OCI-M2 (cell line): ENCODE results near the gene KPNA6.

Experiments
- DNase-seq: peaks from one replicate; lab custom pipeline; 2025; ENCODE audit not compliant: unreplicated experiment; lab: John Stamatoyannopoulos, UW

KPNA6 gene

DNA sequence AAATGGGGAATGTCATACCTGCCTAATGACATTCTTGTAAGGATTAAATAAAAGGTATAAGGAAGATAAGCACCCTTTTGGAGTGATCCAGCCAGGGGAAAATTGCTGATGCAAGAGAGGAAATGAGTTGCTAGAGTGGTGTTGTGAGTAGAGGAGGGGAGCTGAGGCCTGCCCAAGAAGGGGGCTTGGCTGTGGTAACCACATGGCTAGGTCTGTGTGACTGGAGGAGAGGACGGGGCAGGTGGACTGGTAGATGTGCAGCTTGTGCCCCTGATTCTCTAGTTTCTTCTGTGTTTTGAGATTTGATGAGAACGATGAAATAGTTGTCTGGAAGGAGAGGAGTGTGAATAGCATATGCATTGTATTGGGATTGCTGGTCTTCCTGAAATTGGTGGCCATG, 78.2 kb downstream of the KPNA6 start:
- no peak for DNase-seq

DNA sequence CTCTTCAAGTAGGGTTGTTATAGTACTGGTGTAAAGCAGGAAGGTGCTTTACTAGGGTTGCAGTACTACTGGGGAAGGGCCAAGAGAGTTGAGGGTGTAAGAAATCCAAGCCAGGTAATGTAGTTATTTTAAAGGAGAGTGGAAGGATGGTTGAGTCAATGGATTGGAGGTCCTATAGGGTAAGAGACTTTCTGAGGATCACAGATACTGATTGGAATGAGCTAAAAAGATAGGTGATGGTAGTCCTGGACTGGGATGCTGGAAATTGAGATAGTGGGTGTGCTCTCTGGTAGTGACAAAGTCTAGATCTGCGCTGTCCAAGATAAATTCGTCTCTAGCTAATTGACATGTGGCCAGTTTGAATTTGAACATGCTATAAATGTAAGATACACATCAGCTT, 78.6 kb downstream of the KPNA6 start:
- no peak for DNase-seq

DNA sequence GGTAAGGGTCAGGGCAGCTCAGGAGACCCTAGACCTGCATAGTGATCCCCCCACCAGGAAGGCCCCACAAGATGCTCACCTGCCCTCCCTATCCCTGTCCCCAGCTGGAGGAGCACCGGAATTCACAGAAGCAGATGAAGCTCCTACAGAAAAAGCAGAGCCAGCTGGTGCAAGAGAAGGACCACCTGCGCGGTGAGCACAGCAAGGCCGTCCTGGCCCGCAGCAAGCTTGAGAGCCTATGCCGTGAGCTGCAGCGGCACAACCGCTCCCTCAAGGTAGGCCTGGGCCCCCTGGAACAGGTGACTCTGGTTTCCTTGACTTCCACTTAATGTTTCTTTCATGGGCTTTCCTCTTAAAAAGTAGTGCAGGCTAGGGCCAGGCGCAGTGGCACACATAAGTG, 80.0 kb downstream of the KPNA6 start:
- DNase-seq = no peak

DNA sequence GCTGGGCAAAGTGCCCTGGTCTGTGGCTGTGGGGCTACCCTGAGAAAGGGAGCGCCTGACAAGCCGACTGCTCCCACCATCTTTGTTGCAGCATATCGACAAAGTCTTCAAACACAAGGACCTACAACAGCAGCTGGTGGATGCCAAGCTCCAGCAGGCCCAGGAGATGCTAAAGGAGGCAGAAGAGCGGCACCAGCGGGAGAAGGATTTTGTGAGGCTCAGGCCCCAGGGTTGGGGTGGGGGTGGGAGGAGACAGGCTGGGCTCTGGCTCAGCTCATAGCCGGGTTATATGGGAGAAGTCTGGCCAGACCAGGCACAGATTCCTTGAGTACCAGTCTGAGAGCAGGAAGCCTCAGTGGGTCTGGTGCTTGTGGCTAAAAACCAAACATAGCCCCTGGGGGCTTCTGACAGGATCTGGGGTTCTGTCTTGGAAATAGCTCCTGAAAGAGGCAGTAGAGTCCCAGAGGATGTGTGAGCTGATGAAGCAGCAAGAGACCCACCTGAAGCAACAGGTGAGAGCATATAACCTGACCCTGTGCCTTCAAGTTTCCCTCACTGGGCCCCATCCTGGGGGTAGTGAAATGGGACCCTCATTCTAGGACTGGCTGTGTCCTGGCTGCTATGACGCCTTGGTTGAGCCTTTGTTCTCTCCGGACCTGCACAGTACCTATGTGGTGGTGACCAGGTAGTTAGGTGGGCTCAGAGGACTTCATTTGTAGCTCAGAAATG, 84.5 kb downstream of the KPNA6 start:
- DNase-seq = no peak

DNA sequence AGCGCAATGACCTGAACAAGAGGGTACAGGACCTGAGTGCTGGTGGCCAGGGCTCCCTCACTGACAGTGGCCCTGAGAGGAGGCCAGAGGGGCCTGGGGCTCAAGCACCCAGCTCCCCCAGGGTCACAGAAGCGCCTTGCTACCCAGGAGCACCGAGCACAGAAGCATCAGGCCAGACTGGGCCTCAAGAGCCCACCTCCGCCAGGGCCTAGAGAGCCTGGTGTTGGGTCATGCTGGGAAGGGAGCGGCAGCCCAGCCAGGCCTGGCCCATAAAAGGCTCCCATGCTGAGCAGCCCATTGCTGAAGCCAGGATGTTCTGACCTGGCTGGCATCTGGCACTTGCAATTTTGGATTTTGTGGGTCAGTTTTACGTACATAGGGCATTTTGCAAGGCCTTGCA, 87.1 kb downstream of the KPNA6 start:
- no peak for DNase-seq

DNA sequence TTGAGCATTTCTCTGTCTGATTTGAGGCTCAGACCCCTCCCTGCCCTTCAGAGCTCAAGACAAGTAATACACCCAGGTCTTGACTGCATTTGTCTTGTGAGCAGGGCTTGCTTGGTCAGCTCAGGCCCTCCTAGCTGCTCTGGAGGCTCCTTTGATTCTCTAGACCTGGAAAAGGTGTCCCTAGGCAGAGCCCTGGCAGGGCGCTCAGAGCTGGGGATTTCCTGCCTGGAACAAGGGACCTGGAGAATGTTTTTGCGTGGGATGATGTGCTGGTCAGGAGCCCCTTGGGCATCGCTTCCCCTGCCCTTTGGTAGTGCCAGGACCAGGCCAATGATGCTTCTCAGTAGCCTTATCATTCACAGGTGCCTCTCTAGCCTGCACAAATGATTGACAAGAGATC, 87.7 kb downstream of the KPNA6 start:
- no peak for DNase-seq

DNA sequence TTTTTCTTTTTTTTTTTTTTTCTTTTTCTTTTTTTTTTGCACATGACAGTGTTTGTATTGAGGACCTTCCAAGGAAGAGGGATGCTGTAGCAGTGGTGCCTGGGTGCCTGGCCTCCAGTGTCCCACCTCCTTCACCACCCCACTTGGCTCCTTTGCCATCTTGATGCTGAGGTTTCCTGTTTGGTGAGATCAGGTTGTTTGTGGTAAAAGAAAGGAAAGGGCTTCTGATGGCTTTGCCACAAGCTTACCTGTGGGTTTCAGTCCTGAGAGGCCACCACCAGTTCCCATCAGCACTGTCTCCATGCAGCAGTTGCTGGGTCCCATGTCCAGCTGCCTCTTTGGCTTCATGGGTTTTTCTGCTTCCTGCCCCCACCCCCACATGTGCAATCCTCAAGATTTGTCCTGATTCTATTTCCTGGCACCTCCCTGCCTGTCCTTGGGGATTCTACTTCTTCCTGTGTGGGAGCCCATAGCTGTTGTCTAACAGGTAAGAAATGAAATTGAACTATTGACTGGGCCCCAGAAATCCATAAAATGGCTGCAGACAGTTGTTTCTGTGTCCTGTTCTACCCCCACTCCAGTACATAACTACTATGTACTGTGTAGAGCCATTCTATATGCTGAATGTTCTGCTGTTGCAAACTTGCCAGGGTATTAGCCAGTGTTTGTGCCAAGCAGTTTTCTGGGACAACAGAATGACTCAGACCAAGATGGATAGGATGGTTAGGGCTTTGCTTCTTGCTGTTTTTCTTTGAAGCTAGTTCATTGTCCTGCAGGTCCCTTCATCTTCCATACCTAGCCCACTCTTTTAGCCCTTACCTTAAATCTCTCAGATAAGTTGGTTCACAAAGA, 88.3 kb downstream of the KPNA6 start:
- DNase-seq = no peak

DNA sequence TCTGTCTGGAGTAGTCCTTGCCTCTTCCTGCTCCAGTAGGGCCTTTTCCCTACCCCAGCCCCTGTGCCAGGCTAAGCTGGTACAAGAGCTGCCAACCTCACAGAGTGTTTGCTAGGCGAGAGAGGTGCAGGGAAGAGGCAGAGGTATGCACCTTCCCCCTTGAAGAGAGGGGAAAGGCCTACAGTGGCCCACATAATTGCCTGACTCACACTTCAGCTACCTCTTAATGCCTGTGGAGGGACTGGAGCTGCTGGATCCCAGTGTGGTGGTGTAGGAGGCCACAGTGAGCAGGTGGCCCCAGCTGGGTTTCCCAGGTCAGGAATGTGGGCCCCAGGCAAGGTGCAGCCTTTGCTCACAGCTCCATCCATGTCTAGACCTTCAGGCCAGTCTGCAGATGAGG, 89.2 kb downstream of the KPNA6 start:
- DNase-seq = no peak

DNA sequence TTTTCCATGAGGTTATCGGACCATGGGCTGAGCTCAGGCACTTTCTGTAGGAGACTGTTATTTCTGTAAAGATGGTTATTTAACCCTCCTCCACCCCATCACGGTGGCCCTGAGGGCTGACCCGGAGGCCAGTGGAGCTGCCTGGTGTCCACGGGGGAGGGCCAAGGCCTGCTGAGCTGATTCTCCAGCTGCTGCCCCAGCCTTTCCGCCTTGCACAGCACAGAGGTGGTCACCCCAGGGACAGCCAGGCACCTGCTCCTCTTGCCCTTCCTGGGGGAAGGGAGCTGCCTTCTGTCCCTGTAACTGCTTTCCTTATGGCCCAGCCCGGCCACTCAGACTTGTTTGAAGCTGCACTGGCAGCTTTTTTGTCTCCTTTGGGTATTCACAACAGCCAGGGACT, 90.0 kb downstream of the KPNA6 start:
- DNase-seq = no peak

DNA sequence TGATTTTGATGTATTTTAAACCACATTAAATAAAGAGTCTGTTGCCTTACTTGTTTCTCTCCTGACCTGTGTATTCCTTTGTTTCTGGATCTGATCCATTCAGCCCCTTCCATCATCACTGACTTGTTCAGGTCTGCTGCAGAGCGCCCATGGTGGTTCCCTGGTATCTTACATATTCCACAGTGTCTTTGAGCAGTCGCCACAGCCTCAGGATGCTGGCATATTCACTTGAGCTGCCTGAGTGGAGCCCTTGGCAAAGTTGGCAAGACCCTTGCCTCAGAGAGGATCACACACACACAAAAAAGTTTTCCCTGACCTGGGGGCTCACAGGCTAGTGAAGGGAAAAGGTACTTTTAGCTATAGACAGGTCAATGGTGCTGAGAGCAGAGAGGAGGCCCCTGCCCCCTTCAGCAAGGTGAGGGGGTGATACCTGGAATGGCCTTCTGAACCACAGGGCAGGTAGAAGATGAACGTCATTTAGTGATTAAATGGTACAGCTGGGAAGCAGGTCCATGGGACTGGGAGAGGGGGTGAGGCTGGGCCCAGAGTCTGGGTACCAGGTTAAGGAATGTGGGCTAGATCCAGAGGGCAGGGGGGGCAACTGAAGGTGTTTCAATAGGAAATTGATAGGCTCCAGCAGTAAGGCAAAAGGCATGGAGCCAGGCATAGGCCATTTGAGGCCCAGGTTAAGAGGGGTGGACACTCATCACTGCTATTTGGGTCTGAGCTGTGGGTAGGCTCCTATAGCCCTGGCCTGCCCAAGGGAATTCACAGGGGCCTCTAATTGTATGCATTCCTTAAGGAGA, 90.6 kb downstream of the KPNA6 start:
- no peak for DNase-seq

DNA sequence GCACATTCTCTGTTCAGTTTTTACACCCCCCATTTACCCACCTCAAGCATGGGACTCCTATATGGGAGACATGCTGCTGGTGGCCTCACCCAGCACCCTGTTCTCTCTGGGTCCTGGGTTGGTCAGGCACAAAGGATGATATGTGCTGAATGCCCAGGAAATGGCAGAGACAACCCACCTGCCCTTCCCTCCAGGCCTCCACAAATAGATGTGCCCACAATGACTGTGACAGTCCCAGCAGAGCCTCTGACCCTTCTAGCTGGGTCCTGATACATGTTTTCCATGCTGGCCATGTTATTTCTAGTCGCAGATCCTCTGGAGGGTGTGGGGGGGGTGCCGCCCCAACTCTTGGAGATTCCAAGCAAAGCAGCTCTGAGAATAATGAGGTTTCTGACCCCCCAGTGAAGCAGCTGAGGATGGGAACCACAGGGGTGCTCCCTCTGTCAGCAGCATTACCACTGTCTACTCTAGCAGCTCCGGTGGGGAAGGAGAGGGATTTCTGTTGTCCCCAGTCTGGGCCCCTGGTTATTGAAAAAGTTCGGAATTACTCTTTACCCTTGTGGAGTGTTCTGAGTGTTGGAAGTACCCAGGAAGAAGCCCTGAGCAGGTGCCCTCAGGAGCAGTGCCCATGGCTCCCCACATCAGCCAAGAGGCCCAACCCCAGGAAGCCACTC, 91.3 kb downstream of the KPNA6 start:
- no peak for DNase-seq

DNA sequence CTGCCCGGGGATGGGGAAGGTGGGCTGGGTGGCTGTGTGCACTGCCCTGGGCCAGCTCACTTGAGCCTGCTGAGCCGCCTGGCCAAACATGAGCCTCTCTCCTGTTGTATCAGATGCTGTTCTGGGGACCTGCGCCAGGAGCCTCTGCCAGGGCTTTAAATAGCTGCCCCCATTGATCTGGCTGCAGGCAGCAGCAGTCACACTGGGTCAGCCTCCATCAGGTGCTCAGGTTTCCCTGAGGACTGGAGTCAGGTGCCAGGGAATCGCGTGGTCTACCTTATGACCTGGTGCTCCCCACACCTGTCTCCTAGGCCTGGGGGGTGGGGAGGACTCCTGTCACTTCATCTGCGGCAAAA, 91.8 kb downstream of the KPNA6 start:
- DNase-seq = no peak

DNA sequence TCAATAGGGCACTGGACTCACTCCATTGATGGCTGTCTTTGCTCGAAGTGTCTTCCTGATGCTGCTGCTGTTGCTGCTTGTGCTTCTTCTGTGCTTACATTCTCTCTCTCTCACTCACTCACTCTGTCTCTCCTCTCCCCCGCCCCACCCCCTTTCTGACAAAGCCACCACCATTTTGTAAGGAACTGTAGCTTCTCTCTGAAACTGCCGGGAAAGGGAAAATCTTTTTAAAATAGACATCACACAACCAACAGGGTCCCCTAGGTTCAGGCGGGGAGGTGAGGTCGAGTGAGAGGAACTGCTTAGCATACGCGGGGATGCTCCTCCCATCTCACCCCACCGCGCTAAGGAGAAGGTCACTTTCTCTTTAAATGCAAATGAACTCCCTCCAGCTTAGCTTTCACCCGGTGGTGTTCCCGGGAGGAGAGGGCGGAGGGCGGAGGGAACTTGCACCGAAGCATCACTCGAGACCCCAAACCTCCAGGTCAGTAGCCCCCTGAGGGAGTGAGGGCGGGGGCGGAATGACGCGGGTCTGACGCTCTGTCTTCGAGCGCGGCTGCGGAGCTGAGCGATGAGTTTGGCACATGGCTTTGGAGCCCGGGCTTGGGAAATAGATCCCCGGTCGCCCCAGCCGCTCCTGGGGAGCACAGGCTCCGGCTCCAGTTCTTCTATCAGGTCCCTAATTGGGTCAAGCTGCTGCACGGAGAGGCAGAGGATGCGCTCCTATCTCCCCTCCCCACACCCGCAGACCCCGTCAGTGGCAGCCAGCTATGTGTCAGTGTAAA, 92.6 kb downstream of the KPNA6 start, which contains the start of gene CCDC28B:
CCDC28B (plus strand) TSS at position 370 of the 785 bp plus-strand sequence. CDS start 1,341 bp downstream, outside the sequence.
- DNase-seq = peak; percentile 28

DNA sequence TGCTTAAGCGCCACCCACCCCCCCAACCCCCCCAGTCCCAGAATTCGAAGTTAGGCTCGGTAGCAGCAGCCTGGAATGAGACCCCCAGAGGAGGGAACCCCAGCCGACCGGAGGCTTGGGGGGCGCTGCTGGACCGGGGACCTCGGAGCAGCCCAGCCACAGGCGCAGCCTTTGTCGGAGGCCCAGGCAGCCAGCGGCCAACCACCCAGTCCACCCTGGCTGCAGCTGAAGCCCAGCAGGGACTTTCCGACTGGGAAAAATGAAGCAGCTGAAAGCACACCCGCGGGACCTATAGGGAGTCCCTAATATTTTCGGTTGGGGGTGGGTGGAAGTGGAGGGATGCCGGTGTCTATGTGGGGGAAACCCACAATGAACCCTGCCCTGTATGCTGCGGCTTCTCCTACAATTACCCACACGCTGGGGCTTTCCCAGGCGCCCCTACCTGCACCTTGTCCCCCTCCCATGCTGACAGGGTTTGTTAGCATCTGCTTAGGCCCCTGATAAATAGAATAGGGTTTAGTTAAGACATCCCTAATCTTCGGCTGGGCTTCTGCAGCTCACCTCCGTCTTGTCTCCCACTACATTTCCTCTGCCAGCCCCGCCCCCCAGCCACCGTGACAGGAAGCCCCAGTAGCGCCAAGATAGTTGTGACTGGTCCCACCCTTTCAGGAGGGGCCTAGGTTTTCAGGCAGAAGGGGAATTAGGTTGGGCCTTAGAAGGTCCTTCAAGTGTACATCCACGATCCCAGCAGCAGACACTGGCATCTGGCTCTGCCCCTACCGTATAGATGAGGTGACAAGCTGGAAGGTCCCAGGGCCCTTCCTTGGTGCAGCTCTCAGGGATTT, 93.4 kb downstream of the KPNA6 start:
- DNase-seq = no peak

DNA sequence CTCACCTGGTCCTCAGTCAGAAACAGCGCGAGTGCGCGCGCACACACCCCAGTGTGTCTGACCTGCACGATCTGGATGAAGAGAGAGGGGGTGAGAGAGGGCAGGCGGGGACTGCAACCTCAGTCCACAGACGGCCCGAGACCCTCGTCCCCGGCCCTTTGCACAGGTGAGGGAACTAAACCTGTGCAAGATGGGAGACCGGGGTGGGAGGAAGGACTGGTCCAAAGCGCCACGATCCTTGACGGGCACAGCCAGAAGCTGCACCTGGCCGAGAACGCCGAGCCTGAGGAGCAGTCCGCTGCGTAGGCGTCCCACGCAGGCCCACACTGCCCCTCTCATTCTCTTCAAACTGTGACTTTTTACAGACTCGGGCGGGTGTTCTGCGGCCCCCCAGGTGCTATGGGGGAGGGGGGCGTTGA, 97.1 kb downstream of the KPNA6 start:
- no peak for DNase-seq

DNA sequence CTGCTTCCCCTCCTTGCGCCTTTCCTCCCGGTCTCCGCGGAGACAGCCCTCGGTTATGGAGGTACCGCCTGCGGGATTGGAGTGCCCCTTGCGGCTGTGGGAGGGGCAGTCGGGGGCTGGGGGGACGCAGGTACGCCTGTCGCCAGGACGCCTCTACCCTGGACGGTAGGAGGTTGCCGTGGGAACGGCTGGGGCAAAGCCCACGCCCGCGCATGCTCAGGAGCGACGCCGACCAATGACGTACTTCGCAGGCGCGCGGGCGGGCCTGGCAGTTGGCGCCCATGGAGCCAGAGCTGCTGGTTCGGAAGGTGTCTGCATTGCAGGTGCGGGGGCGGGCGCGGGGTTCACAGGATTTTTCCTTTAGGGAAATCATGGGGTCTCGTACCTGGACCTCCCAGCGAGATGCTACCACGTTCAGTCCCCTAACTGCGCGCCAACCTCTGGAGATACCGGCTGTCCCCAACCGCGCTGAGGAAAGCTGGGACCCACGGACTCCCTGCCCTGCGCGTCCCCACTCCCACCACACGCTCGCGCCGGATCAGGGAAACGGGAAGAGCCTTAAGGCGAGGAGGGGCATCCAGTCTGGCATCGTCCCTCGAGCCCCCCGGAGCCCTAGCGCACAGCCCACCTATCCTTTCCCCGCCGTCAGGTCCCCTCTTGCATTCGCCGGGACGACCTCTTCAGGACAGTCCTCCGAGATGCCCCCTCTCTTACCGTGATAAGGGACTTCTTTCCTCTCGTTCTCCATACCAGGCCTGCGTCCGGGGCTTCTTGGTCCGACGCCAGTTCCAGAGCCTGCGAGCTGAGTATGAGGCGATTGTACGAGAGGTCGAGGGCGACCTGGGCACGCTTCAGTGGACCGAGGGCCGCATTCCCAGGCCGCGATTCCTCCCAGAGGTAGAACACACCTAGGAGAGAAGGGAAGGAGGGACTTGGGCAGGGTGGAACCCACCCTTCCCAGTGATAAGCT, 97.8 kb downstream of the KPNA6 start, which contains the start of gene IQCC:
IQCC (plus strand) TSS at position 271 of the 970 bp plus-strand sequence; CDS start at position 282, 11 bp downstream.
- no peak for DNase-seq

DNA sequence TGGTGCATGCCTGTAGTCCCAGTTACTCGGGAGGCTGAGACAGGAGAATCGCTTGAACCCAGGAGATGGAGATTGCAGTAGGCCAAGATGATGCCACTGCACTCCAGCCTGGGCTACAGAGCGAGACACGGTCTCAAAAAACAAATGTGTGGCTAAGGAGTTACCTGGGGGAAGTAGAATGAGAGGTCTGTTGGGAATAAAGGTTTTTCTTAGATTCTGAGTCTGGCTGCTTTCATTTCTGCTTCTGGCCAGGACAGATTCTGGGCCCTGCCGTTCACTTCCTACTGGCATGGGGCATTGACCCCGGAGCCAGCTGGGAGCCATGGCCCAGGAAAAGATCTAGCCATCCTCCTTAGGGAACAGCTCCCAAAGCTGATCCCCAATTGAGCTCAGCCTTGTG, 100.6 kb downstream of the KPNA6 start:
- no peak for DNase-seq

DNA sequence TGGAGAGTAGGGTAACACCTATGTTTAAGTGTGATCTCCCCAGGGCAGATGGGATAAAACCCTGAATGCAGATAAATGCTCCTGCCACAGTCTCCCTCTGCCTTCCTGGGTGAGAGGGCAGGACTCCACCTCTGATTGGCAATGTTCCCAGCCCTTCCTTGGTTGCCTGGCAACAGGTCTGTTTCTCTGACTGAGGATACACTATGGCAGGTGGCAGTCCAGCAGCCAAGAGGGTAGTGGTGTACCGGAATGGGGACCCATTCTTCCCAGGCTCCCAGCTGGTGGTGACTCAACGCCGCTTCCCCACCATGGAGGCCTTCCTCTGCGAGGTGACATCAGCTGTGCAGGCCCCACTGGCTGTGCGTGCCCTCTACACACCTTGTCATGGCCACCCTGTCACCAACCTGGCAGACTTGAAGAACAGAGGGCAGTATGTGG, 101.1 kb downstream of the KPNA6 start, which contains the start of gene DCDC2B:
DCDC2B (plus strand) TSS at position 199 of the 438 bp plus-strand sequence; CDS start at position 204, 5 bp downstream.
- DNase-seq = no peak
